OCI-LY1 (cell line): ENCODE data around the gene TAL2.

Experiments used
- H2AFZ ChIP-seq: fragments of 200-600 bp; sonication (generic), shearing (Covaris generic); 2 replicates; pipeline ENCODE4 v1.6.0; 2014; ENCODE audit warnings: antibody characterized with exemption, mild to moderate bottlenecking, low read length
- H3F3A ChIP-seq: fragments of 200-600 bp; sonication (generic), shearing (Covaris generic); 2 replicates; pipeline ENCODE4 v1.6.0; 2014; ENCODE audit warnings: mild to moderate bottlenecking, antibody characterized with exemption, low read length, moderate library complexity; ENCODE audit not compliant: insufficient read depth
- H3K27ac ChIP-seq: fragments of 200-600 bp; sonication (generic); 2 replicates; pipeline ENCODE4 v1.5.1; 2014; ENCODE audit warnings: low read length, mixed run types, mild to moderate bottlenecking, low read depth; ENCODE audit not compliant: poor library complexity, severe bottlenecking
- H3K27me3 ChIP-seq: fragments of 200-600 bp; sonication (generic); 2 replicates; pipeline ENCODE4 v1.6.0; 2014; ENCODE audit warnings: antibody characterized with exemption, mild to moderate bottlenecking, low read length, moderate library complexity; ENCODE audit not compliant: insufficient read depth
- H3K36me3 ChIP-seq: fragments of 200-600 bp; sonication (generic); 2 replicates; pipeline ENCODE4 v1.6.1; 2014; ENCODE audit warnings: mild to moderate bottlenecking, antibody characterized with exemption, low read length, moderate library complexity, mixed read lengths; ENCODE audit not compliant: insufficient read depth
- H3K4me1 ChIP-seq: fragments of 200-600 bp; sonication (generic); 2 replicates; pipeline ENCODE4 v1.5.1; 2014; ENCODE audit warnings: mild to moderate bottlenecking, low read length, moderate library complexity; ENCODE audit not compliant: insufficient read depth, severe bottlenecking
- H3K4me2 ChIP-seq: fragments of 200-600 bp; sonication (generic), shearing (Covaris generic); 2 replicates; pipeline ENCODE4 v1.6.1; 2014; ENCODE audit warnings: low read length
- H3K4me3 ChIP-seq: fragments of 200-600 bp; sonication (generic); 2 replicates; pipeline ENCODE4 v1.5.1; 2014; ENCODE audit warnings: low read length, low read depth, mild to moderate bottlenecking, mixed read lengths; ENCODE audit not compliant: poor library complexity, severe bottlenecking
- H3K79me2 ChIP-seq: fragments of 200-600 bp; shearing (Covaris generic); 2 replicates; pipeline ENCODE4 v1.6.1; 2016; ENCODE audit warnings: mixed run types, low read length, mixed read lengths; ENCODE audit not compliant: insufficient read depth
- H3K9ac ChIP-seq: fragments of 200-600 bp; sonication (generic), shearing (Covaris generic); 2 replicates; pipeline ENCODE4 v1.6.1; 2014; ENCODE audit warnings: mild to moderate bottlenecking, low read length, mixed read lengths
- H3K9me2 ChIP-seq: fragments of 200-600 bp; sonication (generic), shearing (Covaris generic); 2 replicates; pipeline ENCODE4 v1.6.1; 2014; ENCODE audit warnings: low read depth, mild to moderate bottlenecking, low read length, mixed read lengths
- H3K9me3 ChIP-seq: fragments of 200-600 bp; shearing (Covaris generic); 2 replicates; pipeline ENCODE4 v1.6.1; 2014; ENCODE audit warnings: low read length, mixed read lengths
- H4K20me1 ChIP-seq: fragments of 200-600 bp; sonication (generic), shearing (Covaris generic); 2 replicates; pipeline ENCODE4 v1.6.0; 2016; ENCODE audit warnings: mild to moderate bottlenecking, low read length; ENCODE audit not compliant: insufficient read depth
- CTCF ChIP-seq: fragments of 200-600 bp; sonication (generic), shearing (Covaris generic); IDR thresholded peaks from 2 replicates; pipeline ENCODE4 v1.5.1; 2017; ENCODE audit warnings: mild to moderate bottlenecking, antibody characterized with exemption, low read length, moderate library complexity, mixed read lengths
- EZH2 ChIP-seq: fragments of 200-600 bp; sonication (generic), shearing (Covaris generic); IDR thresholded peaks from 2 replicates; pipeline ENCODE4 v1.8.0; 2017; ENCODE audit warnings: borderline replicate concordance, mixed run types, mild to moderate bottlenecking, antibody characterized with exemption, low read length, moderate library complexity, mixed read lengths

TAL2 gene

GRCh38 chr9:105711867-105712266 lies 49.6 kb downstream of the TAL2 start:
- no peak overlapping the region for H3K27ac ChIP-seq
- H3K36me3 ChIP-seq, result peaks cover 25% of the 10 kb centered on the region
- H3K4me2 ChIP-seq, result no peak overlapping the region
- no peaks in the 10 kb centered on the region for H3K27me3 ChIP-seq
- no peaks in the 10 kb centered on the region for H4K20me1 ChIP-seq
- H2AFZ ChIP-seq, result no peak overlapping the region
- no peak overlapping the region for H3K9ac ChIP-seq
- no peak overlapping the region for H3K4me3 ChIP-seq
- peaks cover 6% of the 10 kb centered on the region for H3K4me1 ChIP-seq
- TF ChIP-seq EZH2 (no peak), CTCF (no peak)
- no peaks in the 10 kb centered on the region; the same call in 1 of the 2 replicates for H3F3A ChIP-seq
- H3K9me3 ChIP-seq, result no peaks in the 10 kb centered on the region
- no peaks in the 10 kb centered on the region for H3K79me2 ChIP-seq
- H3K9me2 ChIP-seq, result no peaks in the 10 kb centered on the region

DNA sequence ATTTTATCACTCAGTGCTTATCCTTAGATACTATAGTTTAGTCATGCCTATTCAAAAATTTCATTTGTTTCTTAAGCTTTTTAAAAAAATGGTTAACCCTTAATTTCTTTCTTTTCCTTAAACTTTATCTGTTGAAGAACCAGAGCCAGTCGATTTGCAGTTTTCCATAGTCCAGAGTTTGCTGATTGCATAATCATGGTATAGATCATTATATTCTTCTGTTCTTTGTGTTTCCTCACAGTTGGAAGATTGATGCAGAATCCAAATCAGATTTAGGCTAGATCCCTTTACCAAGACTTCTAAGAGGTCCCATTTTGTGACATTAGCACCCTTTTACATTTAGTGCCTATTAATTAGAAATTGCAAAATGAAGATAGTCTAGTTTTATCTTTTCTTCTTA lies 50.0 kb downstream of the TAL2 start:
- H3K4me2 ChIP-seq, result no peak overlapping the region

More for the DNA sequence above, 50.0 kb downstream of the TAL2 start:
- H3K4me3 ChIP-seq, result no peak overlapping the region
- H3K36me3 ChIP-seq, result peaks cover 22% of the 10 kb centered on the region
- no peaks in the 10 kb centered on the region for H3K9me2 ChIP-seq
- no peaks in the 10 kb centered on the region for H3K27me3 ChIP-seq
- peaks cover 6% of the 10 kb centered on the region for H3K4me1 ChIP-seq
- no peaks in the 10 kb centered on the region for H3K9me3 ChIP-seq
- H3K9ac ChIP-seq, result no peak overlapping the region
- no peaks in the 10 kb centered on the region for H3K79me2 ChIP-seq
- H4K20me1 ChIP-seq, result no peaks in the 10 kb centered on the region
- no peak overlapping the region for H3K27ac ChIP-seq
- H2AFZ ChIP-seq, result no peak overlapping the region
- H3F3A ChIP-seq, result no peaks in the 10 kb centered on the region; the same call in 1 of the 2 replicates
- no peak for TF ChIP-seq EZH2
- TF ChIP-seq CTCF, result no peak
